Esophagus muscularis mucosa (tissue), 3 donors: ENCODE measurements around the gene DUSP9.
"Not testable (repeated sequence)": the region's sequence is repeated elsewhere in the genome, so short reads cannot be mapped to it uniquely, and the experiment has no call there.

Experiments used
- POLR2AphosphoS5 ChIP-seq, 2 donors: sonication (generic); formaldehyde crosslinking; IDR thresholded peaks; one replicate each; pipeline ENCODE4 v1.6.1; 2017; ENCODE audit warnings: antibody characterized with exemption in 2 of 2
- TF ChIP-seq, protein P1 (sequence below), 3 experiments: fragments of 200-600 bp in 2 of 3; fragments of 450-650 bp in 1 of 3; sonication (generic) in 2 of 3; IDR thresholded peaks; one replicate each; pipeline ENCODE4 v1.5.1; 2017 to 2019; ENCODE audit warnings: antibody characterized with exemption in 3 of 3, mild to moderate bottlenecking in 2 of 3, moderate library complexity in 1 of 3

DNA sequence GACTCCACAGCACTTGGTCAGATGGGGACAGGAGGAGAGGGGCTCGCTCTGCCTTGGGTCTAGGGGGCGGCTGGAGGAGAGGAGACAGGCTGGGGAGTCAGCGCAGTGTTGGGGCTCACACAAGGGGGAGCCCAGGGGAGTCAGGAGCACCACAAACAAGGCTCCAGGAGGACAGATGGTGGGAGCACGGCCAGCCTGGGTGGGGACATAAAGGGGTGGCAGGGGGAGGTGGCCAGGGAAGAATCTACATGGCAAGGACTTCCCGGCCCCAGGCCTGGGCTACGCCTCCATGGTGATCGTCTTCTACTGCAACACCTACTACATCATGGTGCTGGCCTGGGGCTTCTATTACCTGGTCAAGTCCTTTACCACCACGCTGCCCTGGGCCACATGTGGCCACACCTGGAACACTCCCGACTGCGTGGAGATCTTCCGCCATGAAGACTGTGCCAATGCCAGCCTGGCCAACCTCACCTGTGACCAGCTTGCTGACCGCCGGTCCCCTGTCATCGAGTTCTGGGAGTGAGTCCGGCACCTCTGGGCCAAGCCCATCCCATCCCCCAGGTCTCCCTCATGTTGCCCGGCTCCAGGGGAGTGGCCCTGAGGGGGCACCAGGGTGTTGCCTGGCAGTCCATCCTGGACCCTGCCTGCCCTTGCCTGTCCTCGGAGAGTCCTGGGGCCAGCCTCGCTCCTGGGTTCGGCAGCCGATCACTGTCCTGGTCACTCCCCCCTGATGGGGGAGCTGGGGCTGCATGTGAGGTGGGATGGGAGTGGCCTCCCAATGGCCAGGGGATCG lies 44.2 kb downstream of the DUSP9 start:
- TF ChIP-seq, protein P1, sequence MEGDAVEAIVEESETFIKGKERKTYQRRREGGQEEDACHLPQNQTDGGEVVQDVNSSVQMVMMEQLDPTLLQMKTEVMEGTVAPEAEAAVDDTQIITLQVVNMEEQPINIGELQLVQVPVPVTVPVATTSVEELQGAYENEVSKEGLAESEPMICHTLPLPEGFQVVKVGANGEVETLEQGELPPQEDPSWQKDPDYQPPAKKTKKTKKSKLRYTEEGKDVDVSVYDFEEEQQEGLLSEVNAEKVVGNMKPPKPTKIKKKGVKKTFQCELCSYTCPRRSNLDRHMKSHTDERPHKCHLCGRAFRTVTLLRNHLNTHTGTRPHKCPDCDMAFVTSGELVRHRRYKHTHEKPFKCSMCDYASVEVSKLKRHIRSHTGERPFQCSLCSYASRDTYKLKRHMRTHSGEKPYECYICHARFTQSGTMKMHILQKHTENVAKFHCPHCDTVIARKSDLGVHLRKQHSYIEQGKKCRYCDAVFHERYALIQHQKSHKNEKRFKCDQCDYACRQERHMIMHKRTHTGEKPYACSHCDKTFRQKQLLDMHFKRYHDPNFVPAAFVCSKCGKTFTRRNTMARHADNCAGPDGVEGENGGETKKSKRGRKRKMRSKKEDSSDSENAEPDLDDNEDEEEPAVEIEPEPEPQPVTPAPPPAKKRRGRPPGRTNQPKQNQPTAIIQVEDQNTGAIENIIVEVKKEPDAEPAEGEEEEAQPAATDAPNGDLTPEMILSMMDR (IDR thresholded peaks at IDR 0.05): not testable (repeated sequence)
- TF ChIP-seq POLR2AphosphoS5 (IDR thresholded peaks at IDR 0.05): not testable (repeated sequence)
